Subcutaneous abdominal adipose tissue (tissue), 5 donors: ENCODE measurements around the gene ABCA13.

Experiments used
- H3K27ac ChIP-seq: one replicate; pipeline ENCODE4 v1.7.0; 2013; ENCODE audit warnings: low read depth, mild to moderate bottlenecking, inconsistent platforms, low read length, moderate library complexity
- H3K27me3 ChIP-seq, 5 donors: one replicate each; pipeline ENCODE4 v1.7.0; 2013; ENCODE audit warnings: low read length in 5 of 5, inconsistent platforms in 1 of 5; ENCODE audit not compliant: control insufficient read depth in 5 of 5, insufficient read depth in 4 of 5
- H3K36me3 ChIP-seq, 5 donors: one replicate each; pipeline ENCODE4 v1.7.0; 2013; ENCODE audit warnings: low read length in 5 of 5; ENCODE audit not compliant: control insufficient read depth in 5 of 5, insufficient read depth in 5 of 5
- H3K4me1 ChIP-seq, 5 donors: one replicate each; pipeline ENCODE4 v1.7.0; 2013; ENCODE audit warnings: low read length in 5 of 5, mild to moderate bottlenecking in 3 of 5, moderate library complexity in 1 of 5; ENCODE audit not compliant: control insufficient read depth in 5 of 5, insufficient read depth in 5 of 5
- H3K4me3 ChIP-seq, 5 donors: one replicate each; pipeline ENCODE4 v1.7.0; 2013; ENCODE audit warnings: low read length in 5 of 5, low read depth in 1 of 5
- H3K9ac ChIP-seq, 5 donors: one replicate each; pipeline ENCODE4 v1.7.0; 2013; ENCODE audit warnings: low read length in 5 of 5, mild to moderate bottlenecking in 4 of 5, moderate library complexity in 3 of 5
- H3K9me3 ChIP-seq, 5 donors: one replicate each; pipeline ENCODE4 v1.7.0; 2013; ENCODE audit warnings: low read length in 5 of 5; ENCODE audit not compliant: control insufficient read depth in 5 of 5
- donor health status: healthy.
- donor health status: healthy.
- donor health status: healthy.
- donor health status: healthy.
- donor health status: healthy.

ABCA13 gene

DNA sequence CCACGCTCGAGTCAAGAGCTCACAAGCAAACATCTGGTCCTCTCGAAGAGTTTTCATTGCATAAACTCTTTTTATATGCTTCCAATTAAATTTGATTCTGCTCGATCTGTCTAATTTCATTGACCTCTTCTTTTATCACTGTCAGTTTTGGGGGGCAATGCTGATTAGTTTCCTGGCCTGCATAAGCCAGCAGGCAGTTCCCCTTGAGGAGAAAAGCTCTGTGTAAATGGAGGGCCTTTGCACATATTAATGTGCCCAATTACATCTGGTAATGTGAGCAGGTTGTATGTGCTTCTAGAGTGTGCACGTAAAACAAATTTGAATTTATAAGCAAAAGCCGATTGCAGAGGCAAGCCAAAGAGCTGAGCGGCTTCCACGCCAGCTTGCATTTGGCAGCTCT is 210.3 kb downstream of the ABCA13 start:
- no peak overlapping the region for H3K9ac ChIP-seq
- H3K36me3 ChIP-seq = no peaks in the 10 kb centered on the region
- H3K4me3 ChIP-seq = no peak overlapping the region
- no peak overlapping the region for H3K27ac ChIP-seq
- H3K9me3 ChIP-seq = no peaks in the 10 kb centered on the region
- H3K27me3 ChIP-seq = no peaks in the 10 kb centered on the region
- no peaks in the 10 kb centered on the region for H3K4me1 ChIP-seq

DNA sequence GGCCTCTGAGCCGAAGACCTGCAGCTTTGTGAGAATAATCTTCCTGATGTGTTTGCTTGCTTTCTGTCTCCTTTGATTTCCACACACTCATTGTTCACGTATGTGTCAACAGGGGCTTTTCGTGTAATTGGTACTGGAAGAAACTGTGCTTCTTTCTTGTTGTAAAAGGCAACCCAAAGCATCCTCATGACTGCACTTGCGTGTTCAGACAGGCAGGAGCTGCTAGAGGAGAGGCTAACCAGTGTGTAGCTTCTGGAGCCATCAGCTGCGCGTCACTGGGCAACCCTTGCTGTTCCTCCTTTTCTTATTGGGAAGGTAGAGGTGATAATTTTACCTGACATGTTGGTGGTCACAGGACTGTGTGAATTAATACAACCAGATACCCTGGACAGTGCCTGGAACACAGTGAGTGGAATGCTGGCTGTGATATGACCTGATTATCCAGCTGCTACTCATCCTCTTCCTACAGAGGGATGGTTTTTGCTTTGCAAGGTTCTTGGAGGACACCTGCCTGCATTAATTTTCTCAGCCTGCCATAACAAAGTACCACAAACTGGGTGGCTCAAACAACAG is 213.0 kb downstream of the ABCA13 start:
- no peaks in the 10 kb centered on the region for H3K9me3 ChIP-seq
- no peaks in the 10 kb centered on the region for H3K27me3 ChIP-seq
- no peaks in the 10 kb centered on the region for H3K36me3 ChIP-seq
- H3K4me3 ChIP-seq = no peak overlapping the region
- H3K27ac ChIP-seq = no peak overlapping the region
- H3K9ac ChIP-seq = no peak overlapping the region
- H3K4me1 ChIP-seq = peaks cover 0 to 1% (median 0%) of the 10 kb centered on the region in 5 donors

DNA sequence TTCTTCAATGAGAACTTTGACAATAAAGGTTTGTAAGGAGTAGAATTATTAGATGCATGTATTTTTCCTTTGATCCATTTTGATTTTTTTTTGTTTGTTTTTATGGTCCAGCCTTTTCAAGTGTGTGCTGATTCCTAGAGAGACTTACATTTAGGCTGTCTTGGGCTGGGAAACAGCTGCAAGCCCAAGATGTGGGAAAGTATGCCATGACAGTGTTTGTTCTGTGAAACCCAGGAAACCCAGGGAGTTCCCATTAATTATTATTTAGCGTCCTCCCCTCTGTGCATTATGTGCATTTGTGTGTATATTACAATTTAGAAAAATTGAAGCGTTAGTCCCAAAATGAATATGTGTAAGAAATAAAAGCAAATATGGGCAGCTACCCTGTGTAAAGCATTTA is 216.7 kb downstream of the ABCA13 start:
- Histone ChIP-seq H3K9ac (no peak overlapping the region), H3K27me3 (no peaks in the 10 kb centered on the region), H3K4me3 (no peak overlapping the region), H3K9me3 (no peaks in the 10 kb centered on the region), H3K4me1 (peaks cover 0 to 11% (median 0%) of the 10 kb centered on the region in 5 donors), H3K36me3 (no peaks in the 10 kb centered on the region), H3K27ac (no peak overlapping the region)

DNA sequence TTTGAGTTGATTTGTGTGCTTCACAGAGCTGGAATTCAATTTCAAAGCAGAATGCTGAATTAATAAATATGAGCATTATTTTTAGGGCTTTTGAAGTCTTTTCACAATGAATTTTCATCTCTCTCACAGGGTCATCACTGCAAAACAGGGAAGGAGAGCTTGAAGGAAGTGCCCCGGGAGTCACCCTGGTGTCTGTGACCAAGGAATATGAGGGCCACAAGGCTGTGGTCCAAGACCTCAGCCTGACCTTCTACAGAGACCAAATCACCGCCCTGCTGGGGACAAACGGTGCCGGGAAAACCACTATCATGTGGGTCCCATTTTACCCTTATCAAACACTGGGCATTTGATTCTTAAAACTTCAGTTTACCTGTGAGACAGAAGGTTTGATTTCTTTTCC is 217.7 kb downstream of the ABCA13 start:
- Histone ChIP-seq H3K27ac (no peak overlapping the region), H3K9me3 (peaks cover 0 to 2% (median 0%) of the 10 kb centered on the region in 5 donors), H3K36me3 (no peaks in the 10 kb centered on the region), H3K27me3 (no peaks in the 10 kb centered on the region), H3K4me1 (peaks cover 0 to 11% (median 0%) of the 10 kb centered on the region in 5 donors), H3K4me3 (no peak overlapping the region), H3K9ac (no peak overlapping the region)

DNA sequence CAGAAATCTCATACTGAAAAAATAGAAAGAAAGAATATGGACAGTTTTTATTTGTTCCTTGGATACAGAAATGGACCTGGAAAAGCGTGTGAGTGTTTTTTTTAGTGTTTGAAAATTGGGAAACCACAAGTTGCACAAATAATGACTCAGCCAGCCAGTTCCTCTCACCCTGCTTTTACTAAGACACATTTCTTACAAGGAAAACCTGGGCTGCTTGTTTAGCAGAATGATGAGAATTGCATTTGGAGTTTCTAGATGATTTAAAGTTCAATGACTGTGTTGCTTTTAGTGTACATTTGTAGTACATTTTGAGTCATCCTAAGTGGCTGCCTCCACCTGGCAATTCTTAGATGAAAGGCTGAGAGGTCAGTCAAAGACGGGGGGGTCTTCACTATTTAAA is 218.7 kb downstream of the ABCA13 start:
- Histone ChIP-seq H3K27me3 (no peaks in the 10 kb centered on the region), H3K4me3 (no peak overlapping the region), H3K9me3 (peaks cover 0 to 2% (median 0%) of the 10 kb centered on the region in 5 donors), H3K36me3 (no peaks in the 10 kb centered on the region), H3K9ac (no peak overlapping the region), H3K27ac (no peak overlapping the region), H3K4me1 (peaks cover 0 to 11% (median 0%) of the 10 kb centered on the region in 5 donors)

DNA sequence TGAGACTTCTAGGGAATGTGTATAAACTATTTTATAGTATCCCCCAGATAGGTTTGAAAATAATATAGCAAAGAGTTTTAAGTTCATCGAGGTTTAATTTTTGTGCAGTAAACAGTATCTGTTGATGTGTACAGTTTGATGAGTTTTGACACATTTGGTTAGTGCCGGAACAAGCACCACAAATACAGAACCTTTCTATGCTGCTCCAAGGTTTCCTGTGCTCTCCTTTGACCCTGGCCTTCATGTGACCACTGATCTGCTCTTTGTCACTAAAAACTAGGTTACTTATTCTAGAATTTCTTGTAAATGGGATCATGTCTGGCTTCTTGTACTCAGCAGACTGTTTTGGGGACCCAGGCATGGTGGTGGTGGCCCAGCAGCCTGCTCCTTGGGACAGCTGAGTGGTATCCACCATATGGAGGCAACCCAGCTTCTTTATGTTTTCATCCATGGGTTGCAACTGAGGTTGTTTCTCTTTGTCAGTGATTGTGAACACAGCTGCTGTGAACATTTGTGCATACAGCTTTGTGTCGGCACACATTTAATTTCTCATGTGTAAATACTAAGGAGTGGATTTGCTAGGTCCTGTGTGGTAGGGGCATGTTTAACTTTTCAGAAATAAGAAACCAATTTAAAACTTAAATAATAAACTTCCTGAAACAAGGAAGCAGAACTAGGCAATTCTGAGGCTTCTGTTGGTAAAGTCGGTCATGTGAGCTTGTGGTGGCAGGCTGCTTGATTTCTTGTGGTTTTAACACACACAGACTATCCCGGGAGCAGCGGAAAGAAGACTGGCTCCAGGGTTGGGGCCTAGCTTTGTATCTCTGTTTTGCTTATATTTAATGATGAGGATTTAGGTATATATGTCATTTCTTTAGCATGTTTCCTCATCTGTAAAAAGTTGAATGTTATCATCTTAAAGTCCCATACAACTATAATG is 219.4 kb downstream of the ABCA13 start:
- Histone ChIP-seq H3K4me3 (peak overlapping the region in 1 of 5 donors; percentile 12), H3K27ac (no peak overlapping the region), H3K27me3 (no peaks in the 10 kb centered on the region), H3K4me1 (peaks cover 0 to 11% (median 0%) of the 10 kb centered on the region in 5 donors), H3K9ac (no peak overlapping the region), H3K36me3 (no peaks in the 10 kb centered on the region), H3K9me3 (peaks cover 0 to 2% (median 0%) of the 10 kb centered on the region in 5 donors)

DNA sequence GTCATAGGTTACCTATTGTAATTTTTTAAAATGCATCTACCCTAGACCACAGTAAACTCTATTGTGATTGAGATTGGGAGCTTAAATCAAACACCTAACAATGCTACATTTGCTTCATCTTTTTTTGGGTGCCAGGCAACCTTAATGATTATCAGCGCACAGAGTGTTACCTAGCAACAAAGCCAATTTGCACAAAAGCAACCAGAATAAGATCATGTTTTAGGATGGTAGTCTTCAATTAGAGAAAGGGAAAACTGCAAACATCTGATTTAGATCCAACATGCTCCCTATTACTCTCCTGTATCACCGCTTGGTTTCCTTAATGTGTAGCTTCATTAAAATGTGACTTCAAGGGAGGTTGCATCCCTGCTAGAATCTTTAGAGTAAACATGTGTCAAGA is 226.9 kb downstream of the ABCA13 start:
- Histone ChIP-seq H3K36me3 (no peaks in the 10 kb centered on the region), H3K4me3 (no peak overlapping the region), H3K9me3 (peaks cover 0 to under 1% (median 0%) of the 10 kb centered on the region in 5 donors), H3K9ac (no peak overlapping the region), H3K27me3 (no peaks in the 10 kb centered on the region), H3K4me1 (no peaks in the 10 kb centered on the region), H3K27ac (no peak overlapping the region)

DNA sequence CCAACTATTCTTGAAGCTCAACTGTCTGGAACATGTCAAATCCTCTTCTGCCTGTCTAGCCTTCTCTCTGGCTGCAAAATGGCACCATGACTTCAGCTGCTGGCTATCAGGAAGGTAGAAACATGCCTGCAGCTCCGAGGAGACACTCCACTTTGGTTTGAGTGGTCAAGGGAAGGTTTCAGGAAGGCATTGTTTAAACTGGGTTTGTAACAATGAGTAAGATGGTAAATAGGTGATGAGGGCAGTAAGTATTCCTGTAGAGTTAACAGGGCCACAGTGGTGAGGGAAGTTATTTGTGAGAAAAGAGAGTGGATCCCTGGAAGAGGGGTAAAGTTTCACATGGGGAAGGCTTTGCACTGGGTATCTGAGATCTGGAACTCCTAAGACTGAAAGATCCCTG is 231.5 kb downstream of the ABCA13 start:
- no peak overlapping the region for H3K4me3 ChIP-seq
- H3K4me1 ChIP-seq = no peaks in the 10 kb centered on the region
- H3K27ac ChIP-seq = no peak overlapping the region
- no peaks in the 10 kb centered on the region for H3K36me3 ChIP-seq
- no peak overlapping the region for H3K9ac ChIP-seq
- H3K9me3 ChIP-seq = no peaks in the 10 kb centered on the region
- no peaks in the 10 kb centered on the region for H3K27me3 ChIP-seq

DNA sequence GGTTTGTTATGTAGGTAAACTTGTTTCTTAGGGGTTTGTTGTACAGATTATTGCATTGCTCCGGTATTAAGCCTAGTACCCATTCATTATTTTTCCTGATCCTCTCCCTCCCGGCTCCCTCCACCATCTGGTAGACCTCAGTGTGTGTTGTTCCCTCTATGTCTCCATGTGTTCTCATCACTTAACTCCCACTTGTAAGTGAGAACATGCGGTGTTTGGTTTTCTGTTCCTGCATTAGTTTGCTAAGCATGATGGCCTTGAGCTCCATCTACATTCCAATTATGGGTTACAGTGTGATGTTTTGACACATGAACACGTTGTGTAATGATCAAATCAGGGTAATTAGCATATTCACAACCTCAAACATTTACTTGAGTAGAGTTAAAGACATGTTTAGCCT is 237.5 kb downstream of the ABCA13 start:
- no peak overlapping the region for H3K4me3 ChIP-seq
- H3K9me3 ChIP-seq = no peaks in the 10 kb centered on the region
- H3K9ac ChIP-seq = no peak overlapping the region
- H3K27ac ChIP-seq = no peak overlapping the region
- no peaks in the 10 kb centered on the region for H3K36me3 ChIP-seq
- H3K27me3 ChIP-seq = no peaks in the 10 kb centered on the region
- no peaks in the 10 kb centered on the region for H3K4me1 ChIP-seq

DNA sequence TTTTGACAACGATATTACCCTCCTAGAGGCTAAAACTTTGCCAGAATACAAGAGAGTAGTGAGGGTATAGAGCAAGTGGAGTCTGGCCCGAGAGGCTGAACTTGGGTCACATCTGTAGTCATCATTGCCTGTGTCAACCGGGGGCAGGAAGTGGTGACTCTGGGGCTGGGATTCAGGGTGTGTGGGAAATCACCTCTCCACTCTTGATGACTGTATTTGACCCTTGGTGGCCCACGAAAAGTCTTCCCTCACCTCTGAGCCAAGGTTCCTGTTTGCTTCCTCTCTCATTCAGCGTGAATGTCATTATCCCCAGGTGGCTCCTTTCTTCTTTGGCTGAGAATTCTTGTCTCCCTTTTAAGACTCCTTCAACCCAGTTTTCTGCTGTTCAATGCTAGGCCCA is 240.4 kb downstream of the ABCA13 start:
- H3K4me3 ChIP-seq = no peak overlapping the region
- H3K36me3 ChIP-seq = no peaks in the 10 kb centered on the region
- H3K27ac ChIP-seq = no peak overlapping the region
- no peaks in the 10 kb centered on the region for H3K27me3 ChIP-seq
- no peak overlapping the region for H3K9ac ChIP-seq
- H3K9me3 ChIP-seq = peaks cover 0 to 6% (median 0%) of the 10 kb centered on the region in 5 donors
- no peaks in the 10 kb centered on the region for H3K4me1 ChIP-seq
